NOMO-1 (cell line): ENCODE results near the gene FRMD4A.
"Not testable (repeated sequence)": the region's sequence is repeated elsewhere in the genome, so short reads cannot be mapped to it uniquely, and the experiment has no call there.

Experiments
- DNase-seq, 2 experiments: peaks; one replicate each; lab custom pipeline; 2025; ENCODE audit not compliant: unreplicated experiment in 2 of 2; lab: John Stamatoyannopoulos, UW

Gene FRMD4A

DNA sequence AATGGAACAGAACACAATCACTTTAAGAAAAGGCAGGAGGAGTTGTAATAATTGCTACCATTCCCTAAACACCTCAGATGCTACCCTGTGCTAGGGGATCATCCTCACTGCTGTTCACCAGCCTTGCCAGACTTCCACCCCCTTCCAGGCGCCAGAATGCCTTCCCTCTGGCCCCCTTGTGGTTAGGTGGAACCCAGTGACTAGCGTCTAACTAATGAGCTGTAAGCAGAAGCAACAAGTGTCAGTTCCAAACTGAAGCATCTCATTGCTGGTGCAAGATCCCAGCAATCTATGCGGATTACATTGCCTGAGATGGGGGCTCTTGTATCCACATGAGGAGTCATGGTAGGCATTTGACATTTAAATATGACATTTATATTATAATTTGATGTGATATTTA is 86.6 kb downstream of the FRMD4A start:
- DNase-seq = no peak

DNA sequence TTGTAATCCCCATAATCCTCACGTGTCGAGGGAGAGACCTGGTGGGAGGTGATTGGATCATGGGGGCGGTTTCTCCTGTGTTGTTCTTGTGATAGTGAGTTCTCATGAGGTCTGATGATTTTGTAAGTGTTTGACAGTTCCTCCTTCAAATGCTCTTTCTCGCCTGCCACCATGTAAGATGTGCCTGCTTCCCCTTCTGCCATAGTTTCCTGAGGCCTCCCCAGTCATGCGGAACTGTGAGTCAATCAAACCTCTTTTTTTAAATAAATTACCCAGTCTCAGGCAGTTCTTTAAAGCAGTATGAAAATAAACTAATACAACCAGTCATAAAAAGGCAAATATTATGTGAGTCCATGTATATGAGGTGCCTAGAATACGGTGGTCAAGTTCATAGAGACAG is 87.5 kb downstream of the FRMD4A start:
- DNase-seq = no peak

DNA sequence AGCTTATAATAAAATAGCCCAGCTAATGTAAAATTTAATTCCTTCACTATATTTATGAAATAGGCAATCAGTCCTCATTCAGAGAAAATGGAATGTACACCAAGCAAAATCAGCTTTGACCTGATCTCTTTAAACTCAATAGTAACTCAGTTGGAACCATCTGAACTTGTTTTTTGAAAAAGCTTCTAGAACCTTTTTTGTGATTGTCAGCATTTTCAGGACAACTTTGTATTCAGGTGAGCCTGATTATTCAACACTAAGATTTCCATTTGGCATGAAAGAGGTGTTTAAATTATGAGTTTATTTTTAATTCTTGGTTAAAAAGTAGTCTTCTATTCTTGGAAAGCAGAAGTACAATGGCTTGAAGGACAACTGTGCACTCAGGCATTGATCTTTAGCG is 89.5 kb downstream of the FRMD4A start:
- no peak for DNase-seq

DNA sequence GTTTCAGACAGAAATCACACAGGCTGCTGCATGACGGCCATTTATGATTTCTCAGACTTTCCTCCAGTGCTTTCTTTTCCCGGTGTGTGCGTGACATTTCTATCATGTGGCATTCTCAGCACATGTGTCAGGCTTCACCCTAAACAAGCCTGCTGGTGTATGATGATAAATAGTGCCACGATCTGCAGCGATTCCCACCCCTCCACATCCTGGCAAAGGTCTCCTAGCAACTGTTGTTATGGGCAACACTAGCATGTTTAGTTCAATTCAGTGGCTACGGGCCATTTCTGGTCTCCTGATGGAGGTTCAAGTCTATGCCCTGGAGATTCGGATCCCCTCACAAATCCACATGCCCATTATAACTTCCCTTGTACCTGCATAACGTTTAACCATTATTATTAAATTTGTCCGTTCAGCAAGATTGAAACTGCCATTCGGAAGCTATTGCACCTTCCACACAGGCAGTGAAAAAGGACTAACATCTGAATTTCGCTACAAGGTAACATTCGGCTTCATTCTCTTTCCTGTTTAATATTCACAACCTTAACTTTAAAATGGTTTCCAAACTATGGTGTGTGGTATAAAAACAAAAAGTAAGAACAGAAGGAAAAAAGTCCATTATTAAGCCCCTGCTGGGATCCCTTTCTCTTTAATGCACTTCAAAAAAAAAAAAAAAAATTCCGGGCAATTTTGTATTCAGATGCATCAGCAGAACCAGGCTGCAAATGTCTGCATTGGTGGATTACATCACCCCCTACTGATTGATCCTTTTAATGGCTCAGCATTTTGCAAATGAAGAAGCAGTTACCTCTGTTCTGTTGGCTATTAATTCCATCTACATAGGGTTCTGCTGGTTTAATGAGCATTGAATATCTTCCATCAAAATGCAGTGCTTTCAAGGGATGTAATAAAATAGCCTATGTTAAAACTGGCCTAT is 90.2 kb downstream of the FRMD4A start:
- no peak for DNase-seq

DNA sequence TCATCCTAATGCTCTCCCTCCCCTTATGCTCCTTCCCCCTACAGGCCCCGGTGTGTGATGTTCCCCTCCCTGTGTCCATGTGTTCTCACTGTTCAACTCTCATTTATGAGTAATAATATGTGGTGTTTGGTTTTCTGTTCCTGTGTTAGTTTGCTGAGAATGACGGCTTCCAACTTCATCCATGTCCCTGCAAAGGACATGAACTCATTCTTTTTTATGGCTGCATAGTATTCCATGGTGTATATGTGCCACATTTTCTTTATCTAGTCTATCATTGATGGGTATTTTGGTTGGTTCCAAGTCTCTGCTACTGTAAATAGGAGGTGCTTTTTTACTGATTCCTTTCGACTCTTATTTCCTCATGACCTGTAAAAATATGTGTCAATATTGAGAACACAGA is 92.1 kb downstream of the FRMD4A start:
- DNase-seq = not testable (repeated sequence)

DNA sequence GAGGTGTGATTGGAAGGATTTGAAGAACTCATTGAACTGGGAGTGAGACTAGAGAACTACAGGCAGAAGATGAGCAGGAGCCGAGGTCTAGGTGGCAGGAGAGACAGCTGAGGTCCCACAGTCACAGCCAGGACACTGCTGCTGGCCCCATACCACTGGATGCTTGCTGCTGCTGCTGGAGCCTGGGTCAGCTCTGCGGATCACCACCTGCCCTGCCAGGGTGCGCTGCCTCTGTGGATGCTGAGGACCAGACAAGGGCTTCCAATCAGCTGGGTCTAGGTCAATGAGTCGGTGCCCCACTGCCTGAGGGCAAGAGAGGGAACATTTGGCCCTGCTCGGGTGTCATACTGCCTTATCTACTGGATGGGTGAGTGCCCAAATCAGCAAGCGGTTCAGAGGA is 94.4 kb downstream of the FRMD4A start:
- DNase-seq = no peak

DNA sequence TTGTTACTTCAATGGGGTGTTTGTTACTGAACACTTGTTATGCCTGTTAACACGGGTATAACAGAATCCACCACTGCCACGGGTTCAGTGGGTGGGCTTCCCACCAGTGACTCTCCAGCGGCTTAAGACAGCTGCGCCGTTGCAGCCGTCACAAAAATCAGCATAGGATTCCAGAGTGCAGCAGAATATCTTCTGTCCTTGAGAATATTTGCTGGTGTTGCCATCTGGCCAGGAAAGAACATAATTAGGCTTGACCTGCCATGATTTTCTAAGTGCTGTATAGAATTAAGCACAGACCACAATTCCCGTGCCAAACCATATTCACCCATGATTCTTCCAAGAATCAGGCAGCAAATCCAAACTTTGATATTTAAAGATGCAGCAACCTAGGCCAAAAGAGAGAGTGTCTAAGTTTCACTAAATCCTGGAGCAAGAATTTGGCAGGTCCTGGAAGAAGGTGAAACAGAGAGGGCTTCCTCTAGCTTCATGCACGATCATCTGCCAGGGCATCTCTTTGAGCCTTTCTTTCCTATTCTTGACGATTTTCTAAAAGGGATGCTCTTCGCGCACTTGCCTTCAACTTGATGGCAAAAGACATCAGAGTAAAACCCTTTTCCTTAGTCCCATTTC is 95.0 kb downstream of the FRMD4A start:
- DNase-seq = no peak

DNA sequence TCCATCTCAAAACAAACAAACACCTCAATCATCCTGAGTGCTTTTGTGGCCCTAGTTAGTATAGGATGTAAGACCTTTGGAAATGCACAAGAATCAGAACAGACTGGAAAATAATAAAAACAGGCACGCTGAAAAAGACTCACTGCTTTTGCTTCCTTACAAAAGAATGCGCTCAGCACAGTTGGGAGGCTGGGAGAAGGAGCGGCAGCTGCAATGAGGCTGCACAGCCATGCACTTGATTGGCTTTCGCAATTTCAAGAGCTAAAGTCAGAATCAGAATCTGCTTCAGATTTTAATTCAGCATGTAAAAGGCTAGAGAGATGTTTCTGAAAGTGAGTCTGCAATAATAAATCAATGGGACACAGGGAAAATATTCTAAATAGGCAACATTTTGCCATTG is 97.2 kb downstream of the FRMD4A start:
- DNase-seq = no peak

DNA sequence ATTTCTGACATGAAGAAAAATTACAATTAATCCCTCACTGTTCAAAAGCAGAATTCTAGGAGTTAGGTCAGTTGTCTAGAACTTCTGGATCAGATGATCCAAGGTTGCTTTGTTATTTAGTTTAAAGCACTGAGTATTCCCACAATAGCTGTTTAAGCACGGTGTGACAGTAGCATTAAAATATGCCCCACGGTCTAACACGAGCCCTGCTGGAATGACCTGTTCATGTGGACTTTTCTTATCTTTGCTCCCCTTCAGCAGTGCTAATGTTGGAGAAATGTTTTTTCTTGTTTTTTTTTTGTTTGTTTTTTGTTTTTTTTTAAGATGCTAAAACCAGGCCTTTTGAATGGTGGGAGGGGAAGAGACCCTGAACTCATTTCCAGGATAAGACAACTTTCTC is 101.9 kb downstream of the FRMD4A start:
- not testable (repeated sequence) for DNase-seq

DNA sequence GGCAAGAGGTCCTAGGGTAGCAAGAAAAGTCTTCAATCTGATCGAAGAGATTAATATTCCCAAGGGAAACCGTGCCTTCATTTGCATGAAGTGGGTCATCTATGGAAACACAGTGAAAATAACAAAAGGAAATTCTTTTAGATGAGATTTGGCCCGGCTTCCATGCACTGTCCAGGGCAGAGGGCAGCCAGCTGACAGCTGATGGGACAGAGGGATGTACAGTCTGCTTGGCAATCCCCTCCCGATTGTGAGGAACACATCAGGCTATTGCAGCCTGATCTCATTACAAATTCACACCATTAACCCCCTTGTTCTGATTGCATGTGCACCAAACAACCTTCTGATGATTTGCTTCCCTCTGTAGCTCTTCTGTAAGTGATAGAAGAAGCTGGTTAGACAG is 105.3 kb downstream of the FRMD4A start:
- DNase-seq = no peak

DNA sequence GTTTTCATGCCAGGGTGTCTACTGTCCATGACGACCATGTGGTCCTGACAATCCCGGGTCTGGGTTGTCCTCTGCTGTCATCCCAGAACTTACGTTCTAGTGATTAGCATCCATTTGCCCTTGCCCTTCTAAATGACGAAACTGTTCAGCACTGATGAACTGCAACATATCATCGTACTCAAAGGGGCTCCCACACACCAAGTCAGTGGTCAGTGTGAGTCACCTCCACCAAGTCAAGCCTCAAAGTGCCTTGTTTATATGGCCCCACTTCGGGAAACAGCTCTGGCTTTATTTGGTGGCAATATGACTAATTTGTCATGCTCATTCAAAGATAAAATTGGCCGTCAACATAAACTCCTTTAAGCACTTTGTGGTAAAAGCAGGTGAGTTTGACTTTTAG is 110.7 kb downstream of the FRMD4A start:
- no peak for DNase-seq

DNA sequence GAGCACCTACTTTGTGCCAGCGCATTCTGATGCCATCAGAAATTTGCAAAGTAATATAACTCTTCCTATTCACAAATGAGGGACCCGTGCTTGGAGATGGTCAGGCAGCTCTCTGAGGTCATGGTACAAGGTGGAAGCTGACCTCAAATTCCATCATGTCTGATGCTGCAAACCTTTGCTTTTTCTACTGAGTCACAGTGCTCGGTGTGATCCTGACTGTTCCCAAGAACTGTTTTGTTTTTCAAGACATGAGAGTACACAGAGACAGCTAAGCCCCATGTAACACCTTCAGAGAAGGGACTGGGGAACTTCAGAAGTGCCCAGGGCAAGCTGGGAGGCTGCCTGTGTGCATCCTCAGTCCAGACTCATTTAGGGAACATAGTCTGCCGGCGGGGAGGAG is 111.3 kb downstream of the FRMD4A start:
- no peak for DNase-seq

DNA sequence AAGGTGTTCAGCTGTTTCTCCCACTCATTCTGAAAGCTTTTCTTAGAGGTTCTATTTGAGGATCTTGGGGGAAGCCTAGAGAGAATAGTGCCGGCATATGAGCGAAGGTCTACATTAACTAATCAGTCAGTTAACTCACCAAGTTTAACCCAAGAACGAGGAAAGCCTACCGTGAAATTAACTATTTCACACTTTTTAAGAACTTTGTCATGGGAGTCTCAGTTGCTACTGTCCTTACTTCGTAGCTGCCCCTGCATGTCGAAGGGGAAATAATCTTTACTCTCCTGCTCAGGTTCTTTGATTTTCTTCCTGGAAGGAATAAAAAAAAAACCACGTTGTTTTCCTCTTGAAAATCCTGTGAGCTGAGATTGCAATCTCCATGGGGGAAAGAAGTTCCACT is 115.1 kb downstream of the FRMD4A start:
- no peak for DNase-seq

DNA sequence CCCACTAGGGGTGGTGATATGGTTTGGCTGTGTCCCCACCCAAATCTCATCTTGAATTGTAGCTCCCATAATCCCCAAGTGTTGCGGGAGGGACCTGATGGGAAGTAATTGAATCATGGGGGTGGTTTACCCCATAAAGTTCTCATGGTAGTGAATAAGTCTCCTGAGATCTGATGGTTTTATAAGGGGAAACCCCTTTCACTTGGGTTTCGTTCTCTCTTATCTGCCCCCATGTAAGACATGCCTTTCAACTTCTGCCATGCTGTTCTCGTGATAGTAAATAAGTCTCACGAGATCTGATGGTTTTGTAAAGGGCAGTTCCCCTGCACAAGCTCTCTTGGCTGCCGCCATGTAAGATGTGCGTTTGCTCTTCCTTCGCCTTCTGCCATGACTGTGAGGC is 117.0 kb downstream of the FRMD4A start:
- not testable (repeated sequence) for DNase-seq

DNA sequence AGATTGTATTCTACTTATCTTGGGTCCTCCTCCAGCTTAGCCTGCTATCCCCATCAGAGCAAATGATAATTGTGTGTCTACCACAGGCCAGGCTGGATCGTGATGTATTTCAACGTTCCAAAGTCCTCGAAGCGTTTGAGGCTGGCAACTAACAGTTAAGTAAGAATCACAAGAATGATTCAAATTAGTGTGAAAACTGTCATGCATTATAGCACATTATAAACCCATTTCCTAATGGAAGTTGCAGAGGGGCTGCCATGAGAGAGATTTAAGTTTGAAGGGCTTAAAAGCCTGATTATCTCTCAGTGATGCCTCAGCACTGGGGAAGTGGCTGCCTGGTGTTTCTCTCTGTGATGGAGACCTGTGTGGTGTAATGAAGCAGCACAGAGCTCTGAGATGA is 119.1 kb downstream of the FRMD4A start:
- no peak for DNase-seq

DNA sequence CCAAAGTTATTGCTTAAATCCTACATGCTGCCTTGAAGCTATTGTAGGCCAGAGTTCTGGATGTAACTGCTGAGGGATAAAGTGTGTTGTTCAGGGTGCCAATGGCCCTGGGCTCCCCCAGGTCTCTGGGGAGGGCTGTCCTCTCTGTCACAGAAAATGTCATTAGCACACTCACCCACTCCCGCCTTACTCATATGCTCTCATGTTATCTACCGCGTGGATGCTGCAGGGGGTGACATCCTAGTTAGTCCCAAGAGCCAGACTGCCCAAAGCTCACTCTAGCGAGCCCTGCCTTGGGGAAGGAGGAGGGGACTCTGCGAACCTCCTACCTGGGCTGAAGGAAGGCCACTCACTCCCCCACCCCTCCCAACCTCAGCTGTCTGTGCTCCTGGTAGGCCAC is 122.5 kb downstream of the FRMD4A start:
- DNase-seq = no peak

DNA sequence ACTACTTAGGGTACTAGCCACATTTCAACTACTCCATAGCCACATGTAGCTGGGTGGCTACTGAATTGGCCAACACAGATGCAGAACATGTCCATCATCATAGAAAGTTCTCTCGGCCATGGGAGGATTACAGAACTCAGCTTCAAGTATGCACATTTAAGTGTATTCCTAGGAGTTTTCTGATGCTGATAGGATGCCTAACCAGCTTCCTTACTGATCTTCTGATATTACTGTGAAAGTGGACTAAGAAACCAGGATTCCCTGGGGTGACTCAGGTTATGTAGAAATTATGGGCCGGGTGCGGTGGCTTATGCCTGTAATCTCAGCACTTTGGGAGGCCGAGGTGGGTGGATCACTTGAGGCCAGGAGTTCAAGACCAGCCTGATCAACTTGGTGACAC is 125.5 kb downstream of the FRMD4A start:
- DNase-seq = no peak

DNA sequence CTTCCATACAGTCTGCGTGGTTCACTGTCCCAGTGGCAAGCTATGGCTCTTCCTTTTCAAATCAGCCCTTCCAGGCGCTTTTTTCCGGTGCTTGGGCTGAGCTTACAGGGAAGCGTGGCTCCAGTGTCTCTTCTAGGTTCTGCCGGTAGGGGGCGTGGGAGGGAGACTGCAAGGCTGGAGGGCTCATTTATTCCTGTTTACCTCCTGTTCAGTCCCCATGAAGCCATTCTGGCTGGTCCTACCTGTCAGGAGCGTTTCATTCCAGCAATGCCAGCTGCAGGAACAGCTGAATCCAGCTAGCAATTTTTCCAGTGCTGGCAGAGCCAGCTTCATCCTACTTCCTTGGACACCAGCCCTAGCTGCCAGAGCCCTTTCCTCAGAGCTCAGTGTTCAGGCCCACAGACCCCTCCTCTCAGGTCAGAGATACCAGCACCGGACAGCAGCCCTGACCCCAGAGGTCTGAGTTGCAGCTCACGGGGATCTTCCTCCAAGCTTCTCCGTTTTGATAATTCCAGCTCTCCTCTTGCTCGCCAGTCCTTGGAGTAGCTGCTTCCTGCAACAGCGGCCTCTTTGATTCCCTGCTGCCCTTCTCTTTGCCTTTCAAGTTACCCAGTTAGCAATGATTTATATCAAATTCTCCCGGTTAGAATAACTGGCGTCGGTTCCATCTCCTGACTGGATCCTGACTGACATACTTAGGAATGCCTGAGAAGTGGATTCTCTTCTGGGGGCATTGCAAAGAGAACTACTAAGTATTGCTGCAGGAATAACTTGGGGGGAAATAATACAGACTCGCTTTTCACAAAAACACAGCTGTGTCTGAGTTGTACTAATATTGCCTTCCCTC is 129.8 kb downstream of the FRMD4A start:
- DNase-seq = no peak

DNA sequence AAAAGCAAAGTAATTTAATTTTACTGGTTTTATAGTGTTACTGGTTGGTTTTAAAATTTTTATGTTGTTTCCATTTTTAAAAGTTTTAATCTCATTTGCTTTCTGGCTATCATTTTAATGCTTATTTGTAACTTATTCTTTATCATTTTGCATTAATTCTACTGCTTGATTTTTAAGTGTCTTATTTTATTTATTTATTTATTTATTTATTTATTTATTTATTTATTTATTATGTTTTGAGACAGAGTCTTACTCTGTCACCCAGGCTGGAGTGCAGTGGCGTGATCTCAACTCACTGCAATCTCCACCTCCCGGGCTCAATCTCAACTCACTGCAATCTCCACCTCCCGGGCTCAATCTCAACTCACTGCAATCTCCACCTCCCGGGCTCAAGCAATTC is 131.6 kb downstream of the FRMD4A start:
- not testable (repeated sequence) for DNase-seq

DNA sequence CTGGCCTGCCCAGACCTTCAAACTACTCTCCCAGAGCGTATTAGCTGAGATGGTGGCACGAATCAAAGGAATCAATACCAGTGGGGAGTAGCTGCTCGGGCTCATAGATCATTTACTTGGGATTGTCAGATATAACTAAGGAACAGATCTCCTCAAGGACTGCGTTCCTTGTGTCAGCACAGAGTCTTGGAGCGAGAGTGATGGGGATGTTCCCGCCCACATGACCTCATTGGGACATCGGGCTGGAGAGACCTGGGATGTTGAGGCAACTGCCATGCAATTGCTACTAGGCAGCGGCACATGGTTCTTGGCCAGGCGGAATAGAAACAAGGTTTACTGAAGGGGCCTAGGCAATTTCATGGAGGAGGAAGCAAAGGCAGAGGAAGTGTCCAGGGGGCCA is 132.6 kb downstream of the FRMD4A start:
- DNase-seq = no peak

DNA sequence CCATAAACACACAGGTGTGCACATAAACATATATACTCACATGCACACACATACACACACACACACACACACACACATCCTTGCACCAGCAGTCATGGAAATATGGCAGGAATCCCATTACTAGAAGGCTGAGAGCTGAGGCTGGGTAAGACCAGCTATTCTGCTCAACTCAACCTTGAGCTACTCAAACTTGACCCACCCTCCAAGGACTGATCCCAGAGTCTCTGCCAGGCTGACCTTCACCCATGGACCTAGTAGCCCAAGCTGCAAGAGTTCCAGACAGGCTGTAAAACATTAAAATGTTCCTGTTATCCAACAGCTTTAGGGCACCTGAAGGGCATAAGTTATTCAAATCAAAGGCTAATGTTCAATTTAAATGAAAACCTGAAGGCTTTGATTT is 134.6 kb downstream of the FRMD4A start:
- DNase-seq = no peak
